Upper lobe of left lung (tissue), 6 donors: ENCODE data around the gene UPK1B. TPM values are rescaled to one million over a fixed set of nuclear protein-coding genes. Genes with fewer than 3 reads are reported as not detected.
A peak's percentile ranks its signal among the peaks of the same experiment; 100 is the strongest.
"Not testable (repeated sequence)": the region's sequence is repeated elsewhere in the genome, so short reads cannot be mapped to it uniquely, and the experiment has no call there.

Source experiments
- ATAC-seq, 2 donors: fragments of 200-7000 bp; cut with Tn5 transposase; one replicate each; pipeline ENCODE4 v1.9.1; 2022; ENCODE audit warnings: mild to moderate bottlenecking in 2 of 2, moderate library complexity in 2 of 2; ENCODE audit not compliant: low FRiP score in 2 of 2
- DNase-seq, 2 donors: peaks; one replicate each; pipeline ENCODE4 v3.0.0-alpha.2; 2019 to 2020
- H3K27ac ChIP-seq, 4 donors: fragments of 200-600 bp; sonication (generic); one replicate each; pipeline ENCODE4 v1.5.1; 2016 to 2019
- H3K27me3 ChIP-seq, 4 donors: fragments of 200-600 bp; sonication (generic); one replicate each; pipeline ENCODE4 v1.5.1; 2017 to 2019
- H3K36me3 ChIP-seq, 4 donors: fragments of 200-600 bp; sonication (generic); one replicate each; pipeline ENCODE4 v1.5.1; 2016 to 2019
- H3K4me1 ChIP-seq, 4 donors: fragments of 200-600 bp; sonication (generic); one replicate each; pipeline ENCODE4 v1.5.1; 2018 to 2019
- H3K4me3 ChIP-seq, 4 donors: fragments of 200-600 bp; sonication (generic); one replicate each; pipeline ENCODE4 v1.5.1; 2017 to 2019; ENCODE audit warnings: mild to moderate bottlenecking in 2 of 4, moderate library complexity in 1 of 4
- H3K9me3 ChIP-seq, 4 donors: fragments of 200-600 bp; sonication (generic); one replicate each; pipeline ENCODE4 v1.5.1; 2018 to 2019
- EP300 ChIP-seq, 4 donors: sonication (generic); formaldehyde crosslinking; IDR thresholded peaks; one replicate each; pipeline ENCODE4 v1.5.1; 2017; ENCODE audit warnings: antibody characterized with exemption in 4 of 4, control low read depth in 2 of 4
- POLR2A ChIP-seq, 4 donors: fragments of 450-650 bp; IDR thresholded peaks; one replicate each; pipeline ENCODE4 v1.5.1; 2016 to 2017; ENCODE audit warnings: antibody characterized with exemption in 4 of 4, mild to moderate bottlenecking in 2 of 4
- POLR2AphosphoS5 ChIP-seq, 2 donors: sonication (generic); formaldehyde crosslinking; IDR thresholded peaks; one replicate each; pipeline ENCODE4 v1.5.1; 2017; ENCODE audit warnings: antibody characterized with exemption in 2 of 2
- WGBS, 2 donors: methylation state at CpG; one replicate each; pipeline ENCODE4 v1.1.5; 2017 to 2018; 5-methylcytosine and 5-hydroxymethylcytosine counted together
- total RNA-seq, 6 donors: library from RNA; depleted of rRNA in 4 of 6; stranded (reverse); fragments of >200 nt in 4 of 6; gene quantifications; one replicate each; pipeline versions ENCODE4 v1.1.0 to v1.2.1, GENCODE V29; 2016 to 2021
- TF ChIP-seq, protein P1 (sequence below), 6 experiments: fragments of 450-650 bp in 4 of 6; fragments of 200-600 bp in 2 of 6; sonication (generic) in 2 of 6; IDR thresholded peaks; one replicate each; pipeline ENCODE4 v1.5.1; 2016 to 2019; ENCODE audit warnings: antibody characterized with exemption in 6 of 6
- donor health status: DM: no; HTN: no; CAD: no; lungs with moderate emphysema.
- donor health status: DM: no; HTN: yes; CAD: no; lungs with severe emphysema.

UPK1B gene
- total RNA-seq = under 1 TPM in 1 of 6 donors, not detected in 5; 0.57 TPM

DNA sequence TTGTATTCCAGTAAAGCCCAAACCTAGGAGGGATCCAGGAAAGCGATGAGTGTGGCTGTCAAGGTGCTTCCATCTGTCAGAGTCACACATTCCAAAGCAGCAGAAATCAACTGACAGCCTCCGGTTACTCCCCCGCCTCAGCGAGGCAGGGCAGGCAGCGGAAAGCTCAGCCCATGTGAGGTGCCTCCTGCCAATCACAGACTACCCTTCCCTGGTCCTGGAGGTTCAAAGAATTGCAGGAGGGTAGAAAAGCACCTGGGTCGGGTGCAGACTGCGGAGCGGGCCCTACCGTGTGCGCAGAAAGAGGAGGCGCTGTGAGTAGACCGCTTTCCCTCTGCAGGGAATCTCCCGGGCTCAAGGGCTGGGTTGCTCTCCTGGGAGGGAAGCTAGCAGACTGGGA lies at the start of gene UPK1B:
UPK1B (plus strand) TSS at position 274 of the 400 bp plus-strand sequence. CDS start 13,144 bp downstream, outside the sequence.
- Histone ChIP-seq H3K4me3 (no peak within 1 kb of the TSS), H3K4me1 (no peaks in the 10 kb centered on the region), H3K27ac (no peak within 1 kb of the TSS), H3K9me3 (no peaks in the 10 kb centered on the region), H3K27me3 (no peaks in the 10 kb centered on the region), H3K36me3 (no peaks in the 10 kb centered on the region)
- 42 to 46% methylated on average over 13 of the region's 13 CpGs for WGBS, 2 donors
- no peak for TF ChIP-seq POLR2AphosphoS5 (IDR thresholded peaks at IDR 0.05)
- TF ChIP-seq EP300 (IDR thresholded peaks at IDR 0.05) = no peak
- TF ChIP-seq, protein P1, sequence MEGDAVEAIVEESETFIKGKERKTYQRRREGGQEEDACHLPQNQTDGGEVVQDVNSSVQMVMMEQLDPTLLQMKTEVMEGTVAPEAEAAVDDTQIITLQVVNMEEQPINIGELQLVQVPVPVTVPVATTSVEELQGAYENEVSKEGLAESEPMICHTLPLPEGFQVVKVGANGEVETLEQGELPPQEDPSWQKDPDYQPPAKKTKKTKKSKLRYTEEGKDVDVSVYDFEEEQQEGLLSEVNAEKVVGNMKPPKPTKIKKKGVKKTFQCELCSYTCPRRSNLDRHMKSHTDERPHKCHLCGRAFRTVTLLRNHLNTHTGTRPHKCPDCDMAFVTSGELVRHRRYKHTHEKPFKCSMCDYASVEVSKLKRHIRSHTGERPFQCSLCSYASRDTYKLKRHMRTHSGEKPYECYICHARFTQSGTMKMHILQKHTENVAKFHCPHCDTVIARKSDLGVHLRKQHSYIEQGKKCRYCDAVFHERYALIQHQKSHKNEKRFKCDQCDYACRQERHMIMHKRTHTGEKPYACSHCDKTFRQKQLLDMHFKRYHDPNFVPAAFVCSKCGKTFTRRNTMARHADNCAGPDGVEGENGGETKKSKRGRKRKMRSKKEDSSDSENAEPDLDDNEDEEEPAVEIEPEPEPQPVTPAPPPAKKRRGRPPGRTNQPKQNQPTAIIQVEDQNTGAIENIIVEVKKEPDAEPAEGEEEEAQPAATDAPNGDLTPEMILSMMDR (IDR thresholded peaks at IDR 0.05) = no peak
- no peak for TF ChIP-seq POLR2A (IDR thresholded peaks at IDR 0.05)
- ATAC-seq (no peak), DNase-seq (peak in 1 of 2 donors; percentile 24)

DNA sequence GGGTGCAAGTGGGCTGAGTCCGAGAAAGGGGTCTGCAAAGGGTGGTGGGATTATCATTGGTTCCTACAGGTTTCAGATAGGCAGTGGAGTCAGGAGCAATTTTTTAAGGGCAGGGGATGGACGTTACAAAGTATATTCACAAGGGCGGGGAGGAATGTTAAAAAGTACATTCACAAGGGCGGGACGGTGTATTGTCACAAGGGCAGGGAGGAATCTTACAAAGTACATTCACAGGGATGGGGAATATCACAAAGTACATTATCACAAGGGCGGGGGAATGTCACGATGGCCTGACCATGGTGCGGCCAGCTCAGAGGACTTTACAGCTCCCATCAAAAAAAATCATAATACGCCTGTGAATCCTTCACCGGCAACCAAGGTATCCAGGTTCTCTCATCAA lies 48.1 kb upstream of the UPK1B start:
- ATAC-seq (no peak), DNase-seq (no peak)
- H3K9me3 ChIP-seq = no peaks in the 10 kb centered on the region
- TF ChIP-seq, protein P1 (IDR thresholded peaks at IDR 0.05) = no peak
- no peak for TF ChIP-seq EP300 (IDR thresholded peaks at IDR 0.05)
- no peak for TF ChIP-seq POLR2A (IDR thresholded peaks at IDR 0.05)
- TF ChIP-seq POLR2AphosphoS5 (IDR thresholded peaks at IDR 0.05) = no peak
- no peaks in the 10 kb centered on the region for H3K4me1 ChIP-seq
- H3K36me3 ChIP-seq = no peaks in the 10 kb centered on the region
- no peaks in the 10 kb centered on the region for H3K27me3 ChIP-seq
- H3K4me3 ChIP-seq = no peak overlapping the region
- H3K27ac ChIP-seq = no peak overlapping the region
- 86 to 91% methylated on average over 10 of the region's 10 CpGs for WGBS, 2 donors

DNA sequence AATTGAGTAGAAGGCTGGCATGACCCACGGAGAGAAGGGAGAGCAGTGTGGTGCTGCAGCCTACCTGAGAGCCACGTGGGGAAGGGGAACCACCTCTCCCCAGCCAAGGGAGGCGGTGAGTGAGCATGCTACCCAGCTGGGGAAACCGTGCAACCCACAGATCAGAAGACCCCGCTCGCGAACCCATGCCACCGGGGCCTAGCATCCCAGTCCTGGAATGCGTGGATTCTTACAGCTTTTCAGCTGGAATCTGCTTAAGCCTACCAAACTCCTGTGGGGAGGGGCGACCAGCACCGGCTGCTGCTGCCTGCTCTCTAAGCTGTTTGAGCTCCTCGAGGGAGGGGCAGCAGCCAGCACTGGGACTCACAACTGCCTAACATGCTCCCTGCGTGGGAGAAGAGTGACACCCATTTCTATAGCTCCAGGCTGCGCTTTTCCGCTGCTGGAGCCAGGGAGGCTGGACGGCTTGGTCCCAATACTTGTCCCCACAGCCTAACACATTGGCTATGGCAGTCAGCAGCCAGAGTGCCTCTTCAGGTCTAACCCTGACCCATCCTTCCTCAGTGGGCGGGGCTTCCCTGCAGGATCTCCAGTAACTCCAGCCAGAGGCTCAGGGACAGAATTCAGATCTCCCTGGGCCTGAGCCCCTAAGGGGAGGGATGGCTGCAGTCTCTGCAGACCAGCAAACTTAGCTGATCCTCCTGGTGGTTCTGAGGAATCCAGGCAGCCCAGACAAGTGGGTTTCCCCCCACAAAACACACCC lies 47.5 kb upstream of the UPK1B start:
- no peak overlapping the region for H3K4me3 ChIP-seq
- ATAC-seq (no peak), DNase-seq (peak in 1 of 2 donors; percentile 40)
- WGBS, 2 donors = 66 to 69% methylated on average over 9 to 17 of the region's 17 CpGs
- H3K9me3 ChIP-seq = no peaks in the 10 kb centered on the region
- TF ChIP-seq EP300 (IDR thresholded peaks at IDR 0.05) (no peak), POLR2A (IDR thresholded peaks at IDR 0.05) (no peak), POLR2AphosphoS5 (IDR thresholded peaks at IDR 0.05) (no peak)
- TF ChIP-seq, protein P1 (IDR thresholded peaks at IDR 0.05) = no peak
- H3K27me3 ChIP-seq = no peaks in the 10 kb centered on the region
- H3K4me1 ChIP-seq = no peaks in the 10 kb centered on the region
- no peak overlapping the region for H3K27ac ChIP-seq
- no peaks in the 10 kb centered on the region for H3K36me3 ChIP-seq

DNA sequence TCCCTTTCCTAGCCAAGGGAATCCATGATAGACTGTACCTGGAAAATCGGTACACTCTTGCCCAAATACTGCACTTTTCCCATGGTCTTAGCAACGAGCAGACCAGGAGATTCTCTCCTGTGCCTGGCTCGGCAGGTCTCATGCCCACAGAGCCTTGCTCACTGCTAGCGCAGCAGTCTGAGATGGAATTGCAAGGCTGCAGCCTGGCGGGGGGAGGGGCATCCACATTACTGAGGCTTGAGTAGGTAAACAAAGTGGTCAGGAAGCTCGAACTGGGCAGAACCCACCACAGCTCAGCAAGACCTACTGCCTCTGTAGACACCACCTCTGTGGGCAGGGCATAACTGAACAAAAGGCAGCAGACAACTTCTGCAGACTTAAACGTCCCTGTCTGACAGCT lies 43.1 kb upstream of the UPK1B start:
- ATAC-seq, H3K9me3 ChIP-seq, DNase-seq, H3K4me3 ChIP-seq, H3K4me1 ChIP-seq, H3K36me3 ChIP-seq, H3K27me3 ChIP-seq, H3K27ac ChIP-seq: not testable (repeated sequence)
- 41 to 49% methylated on average over 6 to 7 of the region's 7 CpGs for WGBS, 2 donors

DNA sequence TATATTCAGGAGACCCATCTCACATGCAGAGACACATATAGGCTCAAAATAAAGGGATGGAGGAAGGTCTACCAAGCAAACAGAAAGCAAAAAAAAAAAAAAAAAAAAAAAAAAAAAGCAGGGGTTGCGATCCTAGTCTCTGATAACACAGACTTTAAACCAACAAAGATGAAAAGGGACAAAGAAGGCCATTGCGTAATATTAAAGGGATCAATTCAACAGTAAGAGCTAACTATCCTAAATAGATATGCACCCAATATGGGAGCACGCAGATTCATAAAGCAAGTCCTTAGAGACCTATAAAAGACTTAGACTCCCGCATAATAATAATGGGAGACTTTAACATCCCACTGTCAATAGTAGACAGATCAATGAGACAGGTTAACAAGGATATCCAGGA lies 41.1 kb upstream of the UPK1B start:
- not testable (repeated sequence) for ATAC-seq, H3K27me3 ChIP-seq, H3K36me3 ChIP-seq, H3K4me1 ChIP-seq, H3K27ac ChIP-seq, H3K4me3 ChIP-seq, H3K9me3 ChIP-seq, DNase-seq
- 93 to 95% methylated on average over 4 of the region's 4 CpGs for WGBS, 2 donors

DNA sequence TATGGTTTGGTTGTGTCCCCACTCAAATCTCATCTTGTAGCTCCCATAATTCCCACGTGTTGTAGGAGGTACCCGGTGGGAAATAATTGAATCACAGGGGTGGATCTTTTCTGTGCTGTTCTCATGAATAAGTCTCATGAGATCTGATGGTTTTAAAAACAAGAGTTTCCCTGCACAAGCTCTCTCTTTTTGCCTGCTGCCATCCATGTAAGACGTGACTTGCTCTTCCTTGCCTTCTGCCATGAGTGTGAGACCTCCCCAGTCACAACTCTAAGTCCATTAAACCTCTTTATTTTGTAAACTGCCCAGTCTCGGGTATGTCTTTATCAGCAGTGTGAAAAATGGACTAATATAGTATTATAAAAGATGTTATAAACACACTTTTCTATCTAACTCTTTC lies 34.0 kb upstream of the UPK1B start:
- not testable (repeated sequence) for H3K36me3 ChIP-seq, ATAC-seq, DNase-seq, H3K4me3 ChIP-seq, H3K9me3 ChIP-seq, H3K4me1 ChIP-seq, H3K27ac ChIP-seq, H3K27me3 ChIP-seq
- 89% methylated on average over 4 of the region's 4 CpGs for WGBS, 2 donors
